AG04449 (cell line): ENCODE measurements around the gene ADAMTS16.

Experiments used
- CTCF ChIA-PET: fragments of 350-600 bp; formaldehyde crosslinking; extraction: SDS; loops from one replicate; lab custom pipeline; 2021; ENCODE audit warnings: antibody characterized with exemption; lab: Yijun Ruan, JAX
- POLR2A ChIA-PET: fragments of 400-600, 350-600 bp; formaldehyde crosslinking; extraction: SDS; loops from one replicate; lab custom pipeline; 2020; ENCODE audit warnings: antibody characterized with exemption, inconsistent platforms; lab: Yijun Ruan, JAX
- DNase-seq: peaks from one replicate; pipeline ENCODE4 v3.0.0-alpha.2; 2010; ENCODE audit warnings: low read depth, low spot score
- H3K4me3 ChIP-seq: 2 replicates; pipeline ENCODE4 v1.5.1; 2011; ENCODE audit warnings: low read depth, mild to moderate bottlenecking, control low read depth, low read length
- TF ChIP-seq, protein P1 (sequence below): IDR thresholded peaks from one replicate; pipeline ENCODE4 v1.5.1; 2011; ENCODE audit warnings: mild to moderate bottlenecking, moderate library complexity, low read length, control low read depth, inconsistent platforms; ENCODE audit not compliant: insufficient read depth; ENCODE audit errors: missing control alignments

ADAMTS16 gene

DNA sequence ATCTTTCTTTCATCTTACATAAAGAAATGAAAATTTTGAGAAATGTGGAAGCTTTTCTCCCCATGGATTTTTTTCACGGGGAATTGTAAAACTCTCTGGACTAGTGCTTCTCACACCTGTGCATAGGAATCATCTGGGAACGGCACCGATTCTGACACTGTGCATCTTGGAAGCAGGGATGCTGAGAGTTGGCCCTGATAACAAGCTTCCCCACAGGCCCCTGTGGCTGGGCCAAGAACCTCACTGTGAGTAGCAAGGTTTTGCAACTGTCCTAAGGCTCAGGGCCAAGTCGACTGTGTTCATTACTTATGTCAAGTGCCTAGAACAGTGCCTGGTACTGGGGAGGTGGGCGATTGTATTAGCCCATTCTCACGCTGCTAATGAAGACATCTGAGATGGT is 174.5 kb downstream of the ADAMTS16 start:
- H3K4me3 ChIP-seq: no peak overlapping the region
- POLR2A ChIA-PET: no interaction called here
- CTCF ChIA-PET: interaction anchor here (0.7 kb wide), 1 partner anchor 9 kb away, joined by 4 read pairs; no protein-coding TSS in a partner anchor
- DNase-seq: no peak
- TF ChIP-seq, protein P1, sequence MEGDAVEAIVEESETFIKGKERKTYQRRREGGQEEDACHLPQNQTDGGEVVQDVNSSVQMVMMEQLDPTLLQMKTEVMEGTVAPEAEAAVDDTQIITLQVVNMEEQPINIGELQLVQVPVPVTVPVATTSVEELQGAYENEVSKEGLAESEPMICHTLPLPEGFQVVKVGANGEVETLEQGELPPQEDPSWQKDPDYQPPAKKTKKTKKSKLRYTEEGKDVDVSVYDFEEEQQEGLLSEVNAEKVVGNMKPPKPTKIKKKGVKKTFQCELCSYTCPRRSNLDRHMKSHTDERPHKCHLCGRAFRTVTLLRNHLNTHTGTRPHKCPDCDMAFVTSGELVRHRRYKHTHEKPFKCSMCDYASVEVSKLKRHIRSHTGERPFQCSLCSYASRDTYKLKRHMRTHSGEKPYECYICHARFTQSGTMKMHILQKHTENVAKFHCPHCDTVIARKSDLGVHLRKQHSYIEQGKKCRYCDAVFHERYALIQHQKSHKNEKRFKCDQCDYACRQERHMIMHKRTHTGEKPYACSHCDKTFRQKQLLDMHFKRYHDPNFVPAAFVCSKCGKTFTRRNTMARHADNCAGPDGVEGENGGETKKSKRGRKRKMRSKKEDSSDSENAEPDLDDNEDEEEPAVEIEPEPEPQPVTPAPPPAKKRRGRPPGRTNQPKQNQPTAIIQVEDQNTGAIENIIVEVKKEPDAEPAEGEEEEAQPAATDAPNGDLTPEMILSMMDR: no peak

DNA sequence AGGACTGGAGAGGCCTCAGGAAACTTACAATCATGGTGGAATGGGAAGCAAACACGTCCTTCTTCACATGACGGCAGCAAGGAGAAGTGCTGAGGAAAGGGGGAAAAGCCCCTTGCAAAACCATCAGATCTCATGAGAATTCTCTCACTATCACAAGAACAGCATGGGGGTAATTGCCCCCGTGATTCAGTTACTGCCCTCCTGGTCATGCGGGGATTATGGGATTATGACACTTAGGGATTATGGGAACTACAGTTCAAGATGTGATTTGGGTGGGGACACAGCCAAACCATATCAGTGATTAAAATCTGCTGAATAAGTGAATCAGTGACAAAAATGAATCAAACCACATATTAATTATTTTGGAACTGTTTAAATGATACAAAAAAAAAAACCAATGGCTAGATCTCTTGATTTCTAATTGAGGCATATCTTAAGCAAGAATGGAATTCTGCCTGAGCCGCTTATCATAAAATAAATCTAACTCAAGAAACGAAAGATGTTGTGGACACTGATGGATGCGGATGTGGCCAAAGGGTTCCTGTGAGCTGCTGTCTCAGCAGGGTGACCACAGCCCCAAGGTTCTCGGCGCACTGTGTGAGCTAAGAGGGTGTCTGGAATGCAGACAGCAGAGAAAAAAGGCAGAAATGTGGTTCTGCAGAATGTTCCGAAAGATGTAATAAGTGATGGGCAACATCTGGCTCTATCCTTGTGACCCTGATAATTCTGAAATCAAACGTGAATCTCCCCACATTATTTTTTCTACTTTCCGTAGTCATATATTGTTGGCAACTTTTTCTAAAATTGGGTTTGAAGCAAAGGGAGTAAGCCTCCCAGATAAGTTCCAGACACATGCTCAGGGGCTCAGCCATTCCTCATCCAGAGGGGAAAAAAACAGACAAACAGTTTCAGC is 175.2 kb downstream of the ADAMTS16 start:
- no peak for DNase-seq
- ChIA-PET CTCF (interaction anchor here (1.3 kb wide), 1 partner anchor 15 kb away, joined by 3 read pairs; no protein-coding TSS in a partner anchor), POLR2A (interaction anchor here (1.6 kb wide), 1 partner anchor 20 kb away, joined by 4 read pairs; no protein-coding TSS in a partner anchor)
- TF ChIP-seq, protein P1: no peak
- no peak overlapping the region for H3K4me3 ChIP-seq

- TF ChIP-seq, protein P1: no peak
- CTCF ChIA-PET: interaction anchor here (1.3 kb wide), 1 partner anchor 14 kb away, joined by 3 read pairs; no protein-coding TSS in a partner anchor
Observed at GRCh38 chr5:5316334-5316733, 176.2 kb downstream of the ADAMTS16 start.

GRCh38 chr5:5317976-5318375 is 177.8 kb downstream of the ADAMTS16 start:
- POLR2A ChIA-PET: no interaction called here
- TF ChIP-seq, protein P1: no peak
- no peak overlapping the region for H3K4me3 ChIP-seq
- CTCF ChIA-PET: no interaction called here
- DNase-seq: no peak

More at GRCh38 chr5:5316334-5316733, 176.2 kb downstream of the ADAMTS16 start:
- no peak for DNase-seq
- POLR2A ChIA-PET: interaction anchor here (1.0 to 1.6 kb wide), 3 partner anchors 10 to 28 kb away, joined by 4 read pairs; no protein-coding TSS in a partner anchor
- H3K4me3 ChIP-seq: no peak overlapping the region

DNA sequence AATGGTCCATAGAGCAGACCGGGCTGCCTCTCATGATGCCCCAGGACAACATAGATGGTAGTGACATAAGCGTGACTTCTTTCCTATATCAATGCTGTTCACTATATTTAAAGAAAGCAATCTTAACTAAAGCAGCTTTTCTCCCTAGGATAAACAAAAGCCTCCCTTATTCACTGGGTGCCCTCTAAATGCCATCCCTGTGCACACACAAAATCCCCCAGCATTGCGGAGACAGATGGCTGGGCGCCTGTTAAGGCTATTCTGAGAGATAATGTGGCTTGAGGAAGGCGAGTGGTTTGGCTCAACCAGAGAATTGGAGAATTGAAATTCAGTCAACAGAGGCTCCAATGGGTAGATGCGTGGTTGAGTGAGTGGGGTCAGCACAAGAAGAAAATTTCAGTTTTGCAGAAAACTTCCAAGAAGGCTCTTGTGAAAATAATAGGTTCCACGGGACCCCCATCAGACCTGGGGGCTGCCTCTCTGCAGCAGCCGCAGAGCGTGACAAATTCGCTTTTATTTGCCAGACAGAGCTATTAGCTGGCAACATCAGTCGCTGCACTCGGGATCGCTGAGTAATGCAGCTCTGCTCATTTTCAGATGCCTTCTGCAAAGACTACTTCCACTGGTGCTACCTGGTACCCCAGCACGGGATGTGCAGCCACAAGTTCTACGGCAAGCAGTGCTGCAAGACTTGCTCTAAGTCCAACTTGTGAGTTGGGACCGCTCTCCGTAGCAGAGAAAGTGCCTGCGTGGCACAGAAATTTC is 178.5 kb downstream of the ADAMTS16 start:
- ChIA-PET POLR2A (no interaction called here), CTCF (interaction anchor here (1.5 kb wide), 1 partner anchor 11 kb away, joined by 6 read pairs; no protein-coding TSS in a partner anchor)
- DNase-seq: no peak
- H3K4me3 ChIP-seq: no peak overlapping the region
- TF ChIP-seq, protein P1: no peak
